GM18507 (cell line): ENCODE results near the gene APOC4.
"Not testable (repeated sequence)": the region's sequence is repeated elsewhere in the genome, so short reads cannot be mapped to it uniquely, and the experiment has no call there.

Experiments used
- DNase-seq: peaks from one replicate; pipeline ENCODE4 v3.0.0; 2011; ENCODE audit warnings: low read depth; ENCODE audit not compliant: insufficient read length; ENCODE audit errors: extremely low spot score
- FAIRE-seq: peaks from 2 replicates; lab custom pipeline; 2011; peaks lifted over from hg19 to GRCh38; lab: Jason Lieb, UNC

The APOC4 gene, protein sequence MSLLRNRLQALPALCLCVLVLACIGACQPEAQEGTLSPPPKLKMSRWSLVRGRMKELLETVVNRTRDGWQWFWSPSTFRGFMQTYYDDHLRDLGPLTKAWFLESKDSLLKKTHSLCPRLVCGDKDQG

DNA sequence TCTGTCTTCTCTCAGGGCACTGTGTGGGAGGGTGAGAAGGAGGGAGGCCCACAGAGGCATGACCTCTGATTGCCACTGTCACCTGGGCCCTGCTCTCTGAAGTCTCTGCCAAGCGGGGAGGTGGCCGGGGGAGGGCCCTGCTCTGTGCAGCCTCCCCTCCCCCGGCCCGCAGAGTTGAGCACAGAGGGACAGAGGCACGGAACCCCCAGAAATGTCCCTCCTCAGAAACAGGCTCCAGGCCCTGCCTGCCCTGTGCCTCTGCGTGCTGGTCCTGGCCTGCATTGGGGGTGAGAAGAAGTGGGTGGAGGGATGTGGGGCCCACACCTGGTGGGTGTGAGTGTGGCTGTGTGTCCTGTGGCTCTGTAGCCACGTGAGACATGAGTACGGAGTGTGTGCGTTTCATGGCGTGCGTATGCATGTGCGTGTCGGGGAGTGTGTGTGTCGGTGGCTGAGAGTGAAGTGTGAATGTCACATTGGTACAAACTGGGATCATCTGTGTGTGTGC lies at the start of gene APOC4:
TSS of gene APOC4 (plus strand) at position 171 of the 505 bp plus-strand sequence. CDS start at position 212, 41 bp downstream.
- no peak for DNase-seq
- no peak for FAIRE-seq

DNA sequence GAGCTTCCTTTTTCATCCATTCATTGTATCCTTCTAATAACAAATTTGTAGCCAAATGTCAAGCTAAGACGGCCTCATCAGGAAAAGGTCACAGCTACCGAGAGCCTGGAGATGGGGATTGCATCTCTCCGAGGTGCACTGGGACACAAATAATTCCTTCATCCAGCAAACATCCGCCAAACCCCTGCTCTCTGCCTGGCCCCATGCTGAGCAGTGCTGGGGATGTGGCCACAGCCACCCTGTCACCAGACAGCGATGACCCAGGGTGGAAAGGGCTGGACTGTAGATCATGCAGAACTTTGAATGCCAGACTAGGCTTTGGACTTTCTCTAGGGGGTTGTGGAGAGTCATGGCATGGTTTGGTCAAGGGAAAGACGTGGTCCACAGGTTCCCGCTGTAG lies 49.1 kb upstream of the APOC4 start:
- DNase-seq (no peak), FAIRE-seq (no peak)

DNA sequence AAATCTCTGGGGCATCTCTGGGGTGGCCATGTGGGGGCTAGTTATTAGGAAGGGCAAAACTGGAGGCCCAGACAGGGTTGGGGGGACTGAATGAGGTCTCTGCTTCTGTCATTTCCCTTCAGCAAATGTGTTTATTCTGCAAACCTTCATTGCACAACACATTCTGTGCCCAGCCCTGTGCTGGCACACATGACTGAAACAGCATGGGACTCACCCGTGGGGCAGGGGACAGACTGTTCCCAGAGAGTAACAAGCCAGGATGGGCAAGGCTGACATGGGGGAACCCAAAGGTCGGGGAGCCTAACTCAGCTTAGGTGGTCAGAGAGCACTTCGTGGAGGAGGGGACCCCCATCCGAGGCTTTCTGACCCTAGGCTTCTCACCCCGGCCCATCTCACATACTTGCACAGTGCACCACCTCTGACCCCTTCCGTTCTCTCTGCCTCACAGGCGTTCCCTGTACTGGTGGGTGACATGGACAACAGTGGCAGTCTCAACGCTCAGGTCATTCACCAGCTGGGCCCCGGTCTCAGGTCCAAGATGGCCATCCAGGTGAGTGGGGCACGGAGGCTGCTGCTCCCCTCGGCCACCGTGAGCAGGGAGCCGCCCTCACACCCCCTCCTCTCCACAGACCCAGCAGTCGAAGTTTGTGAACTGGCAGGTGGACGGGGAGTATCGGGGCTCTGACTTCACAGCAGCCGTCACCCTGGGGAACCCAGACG lies 48.5 kb upstream of the APOC4 start:
- FAIRE-seq, result no peak
- no peak for DNase-seq

DNA sequence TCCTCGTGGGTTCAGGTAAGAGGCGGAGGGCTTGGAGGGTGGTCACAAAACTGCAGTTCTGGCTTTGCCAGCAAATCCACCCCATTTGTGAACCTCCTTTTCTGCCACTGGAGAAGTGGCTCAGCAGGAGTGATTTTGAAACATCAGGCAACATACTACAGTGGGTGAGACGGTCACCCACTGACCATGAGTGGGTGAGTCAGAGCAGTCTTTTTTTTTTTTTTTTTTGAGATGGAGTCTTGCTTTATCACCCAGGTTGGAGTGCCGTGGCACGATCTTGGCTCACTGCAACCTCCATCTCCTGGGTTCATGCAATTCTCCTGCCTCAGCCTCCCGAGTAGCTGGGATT lies 48.0 kb upstream of the APOC4 start:
- FAIRE-seq, result no peak
- DNase-seq, result no peak

DNA sequence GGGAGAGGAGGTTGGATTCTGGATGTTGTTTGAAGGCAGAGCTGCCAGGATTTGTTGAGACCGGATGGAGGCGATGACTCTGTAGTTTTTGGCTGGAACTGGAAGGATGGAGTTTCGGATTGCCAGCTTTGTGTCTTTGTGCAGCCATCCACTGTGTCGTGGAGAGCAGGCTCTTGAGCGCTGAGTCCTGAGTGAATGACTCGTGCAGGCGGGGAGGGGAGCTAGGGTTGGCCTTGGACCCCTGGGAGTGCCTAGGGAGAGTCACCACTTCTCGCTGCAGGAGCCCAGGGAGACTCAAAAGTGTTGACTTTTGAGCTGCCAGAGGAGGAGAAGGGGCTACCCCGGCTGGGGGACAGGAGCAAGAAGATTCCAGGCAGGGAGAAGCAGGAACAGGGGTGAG lies 47.1 kb upstream of the APOC4 start:
- DNase-seq (no peak), FAIRE-seq (no peak)

DNA sequence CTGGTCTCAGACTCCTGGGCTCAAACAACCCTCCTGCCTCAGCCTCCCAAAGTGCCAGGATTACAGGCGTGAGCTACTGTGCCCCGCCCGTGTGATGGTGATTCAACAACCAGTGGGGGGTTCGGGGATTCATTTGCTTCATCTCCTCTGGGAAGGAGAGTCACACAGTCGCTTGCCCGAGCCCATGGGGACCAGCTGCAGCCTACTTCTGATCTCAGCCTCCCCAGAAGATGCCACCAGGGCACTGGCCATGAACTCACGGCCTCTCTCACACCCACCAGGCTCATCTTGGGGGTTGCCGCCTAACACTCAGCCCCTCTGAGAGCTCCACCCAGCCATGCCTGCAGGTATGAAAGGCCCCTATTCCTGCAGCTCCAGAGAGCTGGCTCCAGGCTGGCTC lies 44.2 kb upstream of the APOC4 start:
- FAIRE-seq (no peak), DNase-seq (no peak)

DNA sequence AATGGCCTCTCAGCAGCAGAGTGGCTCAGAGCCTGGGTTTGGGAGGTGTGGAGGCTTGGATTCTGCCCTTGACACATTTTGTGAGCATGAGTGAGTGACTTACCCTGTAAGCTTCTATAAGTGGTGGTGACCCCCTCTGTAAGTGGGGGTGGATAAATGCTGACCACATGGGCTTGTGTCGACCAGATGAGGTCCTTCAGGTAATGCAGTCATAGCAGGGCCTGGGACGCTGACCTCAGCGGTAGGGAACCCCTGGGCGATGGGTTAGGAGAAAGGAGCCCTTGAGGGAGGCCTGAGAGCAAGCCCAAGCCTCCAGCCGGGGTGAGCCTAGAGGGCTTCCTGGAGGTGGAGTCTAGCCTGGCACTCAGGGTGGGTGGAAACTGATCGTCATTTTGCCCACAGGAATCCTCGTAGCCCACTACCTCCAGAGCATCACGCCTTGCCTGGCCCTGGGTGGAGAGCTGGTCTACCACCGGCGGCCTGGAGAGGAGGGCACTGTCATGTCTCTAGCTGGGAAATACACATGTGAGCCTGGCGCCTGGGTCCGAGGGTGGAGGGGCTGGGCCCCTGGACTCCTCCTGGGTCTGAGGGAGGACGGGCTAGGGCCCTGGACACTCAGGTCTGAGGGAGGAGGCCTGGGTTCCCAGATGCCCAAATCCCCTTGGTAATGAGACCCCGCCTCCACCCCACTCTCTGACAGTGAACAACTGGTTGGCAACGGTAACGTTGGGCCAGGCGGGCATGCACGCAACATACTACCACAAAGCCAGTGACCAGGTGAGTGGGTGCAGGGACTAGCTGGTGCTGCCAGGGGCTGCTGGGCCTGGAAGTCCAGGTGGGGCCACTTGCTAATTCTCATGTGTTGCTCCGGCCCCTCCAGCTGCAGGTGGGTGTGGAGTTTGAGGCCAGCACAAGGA lies 41.5 kb upstream of the APOC4 start:
- DNase-seq (no peak), FAIRE-seq (no peak)

DNA sequence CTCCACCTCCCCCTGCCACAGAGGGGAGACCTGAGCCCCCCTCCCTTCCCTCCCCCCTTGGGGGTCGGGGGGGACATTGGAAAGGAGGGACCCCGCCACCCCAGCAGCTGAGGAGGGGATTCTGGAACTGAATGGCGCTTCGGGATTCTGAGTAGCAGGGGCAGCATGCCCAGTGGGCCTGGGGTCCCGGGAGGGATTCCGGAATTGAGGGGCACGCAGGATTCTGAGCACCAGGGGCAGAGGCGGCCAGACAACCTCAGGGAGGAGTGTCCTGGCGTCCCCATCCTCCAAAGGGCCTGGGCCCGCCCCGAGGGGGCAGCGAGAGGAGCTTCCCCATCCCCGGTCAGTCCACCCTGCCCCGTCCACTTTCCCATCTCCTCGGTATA lies 38.8 kb upstream of the APOC4 start:
- no peak for DNase-seq
- FAIRE-seq, result no peak

DNA sequence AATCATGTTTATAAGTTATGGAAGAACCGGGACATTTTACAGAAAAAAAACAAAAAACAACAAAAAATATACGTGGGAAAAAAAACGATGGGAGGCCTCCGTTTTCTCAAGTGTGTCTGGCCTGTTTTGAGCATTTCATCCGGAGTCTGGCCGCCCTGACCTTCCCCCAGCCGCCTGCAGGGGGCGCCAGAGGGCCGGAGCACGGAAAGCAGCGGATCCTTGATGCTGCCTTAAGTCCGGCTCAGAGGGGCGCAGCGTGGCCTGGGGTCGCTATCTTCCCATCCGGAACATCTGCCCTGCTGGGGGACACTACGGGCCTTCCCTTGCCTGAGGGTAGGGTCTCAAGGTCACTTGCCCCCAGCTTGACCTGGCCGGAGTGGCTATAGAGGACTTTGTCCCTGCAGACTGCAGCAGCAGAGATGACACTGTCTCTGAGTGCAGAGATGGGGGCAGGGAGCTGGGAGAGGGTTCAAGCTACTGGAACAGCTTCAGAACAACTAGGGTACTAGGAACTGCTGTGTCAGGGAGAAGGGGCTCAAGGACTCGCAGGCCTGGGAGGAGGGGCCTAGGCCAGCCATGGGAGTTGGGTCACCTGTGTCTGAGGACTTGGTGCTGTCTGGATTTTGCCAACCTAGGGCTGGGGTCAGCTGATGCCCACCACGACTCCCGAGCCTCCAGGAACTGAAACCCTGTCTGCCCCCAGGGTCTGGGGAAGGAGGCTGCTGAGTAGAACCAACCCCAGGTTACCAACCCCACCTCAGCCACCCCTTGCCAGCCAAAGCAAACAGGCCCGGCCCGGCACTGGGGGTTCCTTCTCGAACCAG lies 38.2 kb upstream of the APOC4 start:
- DNase-seq, result peak; percentile 50
- FAIRE-seq, result no peak

DNA sequence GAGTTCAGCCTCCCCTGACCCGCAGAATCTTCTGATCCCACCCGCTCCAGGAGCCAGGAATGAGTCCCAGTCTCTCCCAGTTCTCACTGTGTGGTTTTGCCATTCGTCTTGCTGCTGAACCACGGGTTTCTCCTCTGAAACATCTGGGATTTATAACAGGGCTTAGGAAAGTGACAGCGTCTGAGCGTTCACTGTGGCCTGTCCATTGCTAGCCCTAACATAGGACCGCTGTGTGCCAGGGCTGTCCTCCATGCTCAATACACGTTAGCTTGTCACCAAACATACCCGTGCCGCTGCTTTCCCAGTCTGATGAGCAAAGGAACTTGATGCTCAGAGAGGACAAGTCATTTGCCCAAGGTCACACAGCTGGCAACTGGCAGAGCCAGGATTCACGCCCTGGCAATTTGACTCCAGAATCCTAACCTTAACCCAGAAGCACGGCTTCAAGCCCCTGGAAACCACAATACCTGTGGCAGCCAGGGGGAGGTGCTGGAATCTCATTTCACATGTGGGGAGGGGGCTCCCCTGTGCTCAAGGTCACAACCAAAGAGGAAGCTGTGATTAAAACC lies 37.5 kb upstream of the APOC4 start:
- FAIRE-seq (no peak), DNase-seq (no peak)

DNA sequence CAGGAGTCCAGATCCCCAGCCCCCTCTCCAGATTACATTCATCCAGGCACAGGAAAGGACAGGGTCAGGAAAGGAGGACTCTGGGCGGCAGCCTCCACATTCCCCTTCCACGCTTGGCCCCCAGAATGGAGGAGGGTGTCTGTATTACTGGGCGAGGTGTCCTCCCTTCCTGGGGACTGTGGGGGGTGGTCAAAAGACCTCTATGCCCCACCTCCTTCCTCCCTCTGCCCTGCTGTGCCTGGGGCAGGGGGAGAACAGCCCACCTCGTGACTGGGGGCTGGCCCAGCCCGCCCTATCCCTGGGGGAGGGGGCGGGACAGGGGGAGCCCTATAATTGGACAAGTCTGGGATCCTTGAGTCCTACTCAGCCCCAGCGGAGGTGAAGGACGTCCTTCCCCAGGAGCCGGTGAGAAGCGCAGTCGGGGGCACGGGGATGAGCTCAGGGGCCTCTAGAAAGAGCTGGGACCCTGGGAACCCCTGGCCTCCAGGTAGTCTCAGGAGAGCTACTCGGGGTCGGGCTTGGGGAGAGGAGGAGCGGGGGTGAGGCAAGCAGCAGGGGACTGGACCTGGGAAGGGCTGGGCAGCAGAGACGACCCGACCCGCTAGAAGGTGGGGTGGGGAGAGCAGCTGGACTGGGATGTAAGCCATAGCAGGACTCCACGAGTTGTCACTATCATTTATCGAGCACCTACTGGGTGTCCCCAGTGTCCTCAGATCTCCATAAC lies 36.4 kb upstream of the APOC4 start, which contains the start of gene APOE:
TSS of gene APOE (plus strand) at position 360 of the 724 bp plus-strand sequence. CDS start 829 bp downstream, outside the sequence.
- no peak for DNase-seq
- FAIRE-seq, result no peak

DNA sequence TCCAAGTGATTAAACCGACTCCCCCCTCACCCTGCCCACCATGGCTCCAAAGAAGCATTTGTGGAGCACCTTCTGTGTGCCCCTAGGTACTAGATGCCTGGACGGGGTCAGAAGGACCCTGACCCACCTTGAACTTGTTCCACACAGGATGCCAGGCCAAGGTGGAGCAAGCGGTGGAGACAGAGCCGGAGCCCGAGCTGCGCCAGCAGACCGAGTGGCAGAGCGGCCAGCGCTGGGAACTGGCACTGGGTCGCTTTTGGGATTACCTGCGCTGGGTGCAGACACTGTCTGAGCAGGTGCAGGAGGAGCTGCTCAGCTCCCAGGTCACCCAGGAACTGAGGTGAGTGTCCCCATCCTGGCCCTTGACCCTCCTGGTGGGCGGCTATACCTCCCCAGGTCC lies 34.4 kb upstream of the APOC4 start:
- FAIRE-seq (no peak), DNase-seq (no peak)

DNA sequence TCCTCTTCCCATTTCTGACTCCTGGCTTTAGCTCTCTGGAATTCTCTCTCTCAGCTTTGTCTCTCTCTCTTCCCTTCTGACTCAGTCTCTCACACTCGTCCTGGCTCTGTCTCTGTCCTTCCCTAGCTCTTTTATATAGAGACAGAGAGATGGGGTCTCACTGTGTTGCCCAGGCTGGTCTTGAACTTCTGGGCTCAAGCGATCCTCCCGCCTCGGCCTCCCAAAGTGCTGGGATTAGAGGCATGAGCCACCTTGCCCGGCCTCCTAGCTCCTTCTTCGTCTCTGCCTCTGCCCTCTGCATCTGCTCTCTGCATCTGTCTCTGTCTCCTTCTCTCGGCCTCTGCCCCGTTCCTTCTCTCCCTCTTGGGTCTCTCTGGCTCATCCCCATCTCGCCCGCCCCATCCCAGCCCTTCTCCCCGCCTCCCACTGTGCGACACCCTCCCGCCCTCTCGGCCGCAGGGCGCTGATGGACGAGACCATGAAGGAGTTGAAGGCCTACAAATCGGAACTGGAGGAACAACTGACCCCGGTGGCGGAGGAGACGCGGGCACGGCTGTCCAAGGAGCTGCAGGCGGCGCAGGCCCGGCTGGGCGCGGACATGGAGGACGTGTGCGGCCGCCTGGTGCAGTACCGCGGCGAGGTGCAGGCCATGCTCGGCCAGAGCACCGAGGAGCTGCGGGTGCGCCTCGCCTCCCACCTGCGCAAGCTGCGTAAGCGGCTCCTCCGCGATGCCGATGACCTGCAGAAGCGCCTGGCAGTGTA lies 33.8 kb upstream of the APOC4 start:
- DNase-seq (no peak), FAIRE-seq (no peak)

DNA sequence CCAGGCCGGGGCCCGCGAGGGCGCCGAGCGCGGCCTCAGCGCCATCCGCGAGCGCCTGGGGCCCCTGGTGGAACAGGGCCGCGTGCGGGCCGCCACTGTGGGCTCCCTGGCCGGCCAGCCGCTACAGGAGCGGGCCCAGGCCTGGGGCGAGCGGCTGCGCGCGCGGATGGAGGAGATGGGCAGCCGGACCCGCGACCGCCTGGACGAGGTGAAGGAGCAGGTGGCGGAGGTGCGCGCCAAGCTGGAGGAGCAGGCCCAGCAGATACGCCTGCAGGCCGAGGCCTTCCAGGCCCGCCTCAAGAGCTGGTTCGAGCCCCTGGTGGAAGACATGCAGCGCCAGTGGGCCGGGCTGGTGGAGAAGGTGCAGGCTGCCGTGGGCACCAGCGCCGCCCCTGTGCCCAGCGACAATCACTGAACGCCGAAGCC lies 33.2 kb upstream of the APOC4 start:
- FAIRE-seq (no peak), DNase-seq (no peak)

DNA sequence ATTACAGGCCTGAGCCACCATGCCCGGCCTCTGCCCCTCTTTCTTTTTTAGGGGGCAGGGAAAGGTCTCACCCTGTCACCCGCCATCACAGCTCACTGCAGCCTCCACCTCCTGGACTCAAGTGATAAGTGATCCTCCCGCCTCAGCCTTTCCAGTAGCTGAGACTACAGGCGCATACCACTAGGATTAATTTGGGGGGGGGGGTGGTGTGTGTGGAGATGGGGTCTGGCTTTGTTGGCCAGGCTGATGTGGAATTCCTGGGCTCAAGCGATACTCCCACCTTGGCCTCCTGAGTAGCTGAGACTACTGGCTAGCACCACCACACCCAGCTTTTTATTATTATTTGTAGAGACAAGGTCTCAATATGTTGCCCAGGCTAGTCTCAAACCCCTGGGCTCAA lies 32.3 kb upstream of the APOC4 start:
- no peak for DNase-seq
- no peak for FAIRE-seq

DNA sequence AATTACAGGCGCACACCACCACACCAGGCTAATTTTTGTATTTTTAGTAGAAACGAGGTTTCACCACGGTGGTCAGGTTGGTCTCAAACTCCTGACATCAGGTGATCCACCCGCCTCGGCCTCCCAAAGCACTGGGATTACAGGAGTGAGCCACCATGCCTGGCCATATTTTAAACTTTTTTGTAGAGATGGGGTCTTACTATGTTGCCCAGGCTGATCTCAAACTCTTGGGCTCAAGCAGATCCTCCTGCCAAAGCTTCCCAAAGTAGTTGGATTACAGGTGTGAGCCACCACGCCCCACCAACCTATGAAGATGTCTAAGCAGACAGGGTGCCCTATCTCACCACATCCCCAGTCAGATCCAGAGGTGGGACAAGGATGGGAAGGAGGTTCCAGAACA lies 30.1 kb upstream of the APOC4 start:
- not testable (repeated sequence) for FAIRE-seq, DNase-seq

DNA sequence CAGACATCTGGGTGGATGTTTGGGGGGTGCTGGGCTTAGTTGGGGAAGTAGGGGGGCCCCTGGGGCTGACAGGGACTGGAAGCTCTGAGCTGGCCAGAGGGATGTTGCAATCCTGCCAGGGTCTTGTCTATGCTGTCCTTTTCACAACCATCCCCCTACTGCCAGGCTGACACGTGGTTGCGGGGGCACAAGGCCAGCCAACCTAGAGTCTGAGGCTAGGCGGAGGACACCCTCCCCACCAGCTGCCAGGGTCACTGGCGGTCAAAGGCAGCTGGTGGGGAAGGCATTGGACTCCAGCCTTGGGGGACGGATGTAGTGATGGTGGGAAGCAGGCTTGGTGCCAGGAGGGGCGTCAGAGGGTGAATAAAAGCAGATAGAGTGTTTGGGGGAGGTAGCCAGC lies 29.2 kb upstream of the APOC4 start:
- DNase-seq (no peak), FAIRE-seq (no peak)
